SW 1271 (cell line): Measurements from ENCODE around the gene SLC6A20.

ENCODE experiments used
- DNase-seq, 2 experiments: peaks; one replicate each; lab custom pipeline; 2025; lab: John Stamatoyannopoulos, UW

Gene SLC6A20

DNA sequence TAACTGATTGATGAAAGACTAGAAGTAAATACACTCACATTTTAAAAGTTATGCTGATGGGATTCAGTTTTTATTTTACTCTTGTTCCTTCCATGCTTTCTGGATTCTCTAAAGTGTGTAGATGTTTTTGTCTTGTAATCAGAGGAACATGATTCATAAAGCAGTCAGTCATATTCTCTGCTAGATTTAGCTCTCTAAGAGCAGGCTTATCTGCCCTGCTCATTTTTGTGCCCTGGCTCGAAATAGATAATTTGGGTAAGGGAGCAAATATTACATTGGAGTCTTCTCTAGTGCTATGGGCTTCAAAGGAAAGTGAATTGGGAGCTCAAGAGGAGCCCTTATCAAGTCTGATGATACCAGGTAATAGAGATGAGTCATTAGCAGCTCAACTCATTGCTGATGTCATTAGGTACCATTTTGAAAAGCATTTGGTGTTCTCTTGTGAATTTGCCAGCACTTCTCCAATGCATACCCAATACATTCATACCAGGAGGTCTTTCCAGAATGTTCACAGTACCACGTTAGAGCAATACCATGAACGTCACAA lies 79.5 kb downstream of the SLC6A20 start:
- no peak for DNase-seq

DNA sequence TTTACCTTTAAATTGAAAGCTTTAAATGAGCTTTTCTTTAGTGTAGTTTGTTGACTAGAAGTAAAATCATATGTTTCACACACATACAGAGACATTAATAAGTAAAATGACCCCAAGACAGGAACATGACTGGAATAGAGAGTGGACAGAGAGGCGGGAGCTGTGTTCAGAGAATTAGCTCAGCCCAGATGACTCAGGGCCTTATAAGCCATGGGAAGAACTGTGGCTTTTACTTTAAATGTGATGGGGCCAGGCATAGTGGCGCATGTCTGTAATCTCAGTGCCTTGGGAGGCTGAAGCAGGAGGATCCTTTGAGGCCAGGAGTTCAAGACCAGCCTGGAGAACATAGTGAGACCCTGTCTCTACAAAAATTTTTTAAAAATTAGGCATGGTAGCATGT lies 80.4 kb downstream of the SLC6A20 start:
- no peak for DNase-seq

DNA sequence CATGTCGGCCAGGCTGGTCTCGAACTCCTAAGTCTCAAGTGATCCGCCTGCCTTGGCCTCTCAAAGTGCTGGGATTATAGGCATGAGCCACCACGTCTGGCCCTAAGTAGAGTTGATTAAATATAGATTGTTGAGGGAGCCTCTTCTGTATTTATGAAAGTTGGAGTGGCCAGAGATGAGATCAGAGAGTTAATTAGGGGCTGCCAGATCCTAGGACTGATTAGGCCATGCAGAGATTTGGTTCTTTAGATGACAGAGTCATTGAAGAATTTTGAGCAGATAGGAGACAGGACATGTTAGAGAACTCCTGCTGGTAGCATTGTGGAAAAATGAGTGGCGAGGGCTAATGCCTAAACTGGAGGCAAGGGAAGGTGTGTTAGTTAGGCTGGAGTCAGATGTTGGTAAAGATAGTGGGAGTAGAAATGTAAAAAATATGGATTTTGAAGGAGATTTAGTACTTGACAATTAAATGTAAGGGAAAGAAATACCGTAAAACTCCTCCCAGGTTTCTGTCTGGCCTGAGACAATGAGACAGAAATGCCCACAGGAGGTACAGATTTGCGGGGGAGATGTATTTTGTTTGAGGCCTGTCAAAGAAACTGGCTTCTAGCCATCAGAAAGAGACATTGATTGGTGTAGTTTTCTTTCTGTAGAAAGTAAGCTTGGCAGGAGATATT lies 83.8 kb downstream of the SLC6A20 start:
- DNase-seq, result no peak

DNA sequence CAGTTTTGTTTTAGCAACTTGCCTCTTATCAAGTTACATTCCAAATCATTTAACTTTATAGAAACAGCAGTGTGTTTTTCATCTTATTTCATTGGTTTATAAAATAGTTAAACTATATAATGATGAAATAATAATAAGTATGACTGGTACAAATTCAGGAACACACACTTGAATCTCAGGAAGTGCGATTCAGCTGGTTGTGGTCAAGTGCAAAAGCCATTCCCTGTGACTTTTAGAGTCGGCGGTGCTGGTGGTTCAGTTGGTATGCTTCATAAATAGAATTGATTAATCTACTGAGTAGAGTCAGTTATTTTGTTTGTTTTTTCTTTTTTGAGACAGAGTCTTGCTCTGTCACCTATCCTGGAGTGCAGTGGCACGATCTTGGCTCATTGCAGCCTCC lies 84.4 kb downstream of the SLC6A20 start:
- DNase-seq, result no peak

DNA sequence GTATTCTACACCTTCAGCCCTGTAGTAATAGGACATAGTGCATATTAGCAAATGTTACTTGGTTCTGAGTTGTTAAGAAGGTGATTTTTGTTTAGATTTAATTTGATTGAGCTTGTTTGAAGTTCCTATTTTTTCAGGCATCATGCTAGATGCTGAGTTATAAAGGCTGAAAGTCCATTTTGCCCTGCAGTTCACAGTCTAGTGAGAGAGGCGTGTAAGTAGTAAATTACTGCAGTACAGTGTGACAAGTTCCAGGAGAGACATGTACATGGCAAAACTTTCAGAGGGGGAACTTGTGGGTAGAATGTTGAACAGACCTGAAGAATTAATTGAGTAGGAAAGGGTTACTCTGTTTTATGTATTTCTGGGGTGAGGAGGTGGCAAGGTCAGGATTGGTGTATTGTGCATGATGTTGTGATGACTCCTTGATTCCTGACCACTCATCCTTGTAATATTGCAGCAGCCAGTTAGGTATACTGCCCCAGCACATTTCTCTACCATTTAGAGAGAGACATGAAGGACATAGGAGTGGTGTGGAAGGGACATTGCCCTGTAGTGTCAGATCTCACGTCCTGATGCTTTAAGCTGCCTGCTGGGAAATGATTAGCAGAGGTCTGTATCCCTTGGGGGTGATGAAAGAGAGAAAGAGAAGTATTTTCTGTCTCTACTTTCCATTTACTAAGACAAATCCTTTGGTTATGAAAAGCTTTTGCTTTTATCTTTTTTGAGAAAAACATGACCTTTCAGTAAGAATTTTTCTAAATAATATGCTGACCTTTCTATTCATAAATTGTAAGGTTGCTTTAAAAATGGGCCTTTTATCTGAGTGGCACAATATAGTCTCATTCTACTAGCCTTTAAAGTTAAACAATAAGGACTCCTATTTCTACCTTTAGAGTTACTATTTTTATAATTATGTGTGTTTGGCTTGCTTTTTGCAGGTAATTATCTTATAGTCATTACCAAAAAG lies 90.2 kb downstream of the SLC6A20 start:
- no peak for DNase-seq
